GM12878 (cell line): ENCODE data around the gene ADAMTS6. TPM values are rescaled to one million over a fixed set of nuclear protein-coding genes. Genes with fewer than 3 reads are reported as not detected.

Source experiments
- CHD2 ChIP-seq: IDR thresholded peaks from 2 replicates; pipeline ENCODE4 v1.6.1; 2011; ENCODE audit warnings: low read depth, low read length, improper control_type of control experiment, borderline replicate concordance
- CUX1 ChIP-seq: IDR thresholded peaks from 2 replicates; pipeline ENCODE4 v1.6.1; 2012; ENCODE audit warnings: improper control_type of control experiment, low read depth, low read length; ENCODE audit not compliant: insufficient replicate concordance
- E2F8 ChIP-seq: fragments of 450-650 bp; IDR thresholded peaks from 2 replicates; pipeline ENCODE4 v1.6.1; 2018; ENCODE audit warnings: mild to moderate bottlenecking, low read depth, moderate library complexity; ENCODE audit not compliant: partially characterized antibody
- GATAD2B ChIP-seq: fragments of 450-650 bp; conservative IDR thresholded peaks from 2 replicates; pipeline ENCODE4 v1.6.1; 2017; ENCODE audit warnings: low read depth, mild to moderate bottlenecking, moderate library complexity
- NKRF ChIP-seq: fragments of 450-650 bp; conservative IDR thresholded peaks from 2 replicates; pipeline ENCODE4 v1.6.1; 2017; ENCODE audit warnings: mild to moderate bottlenecking, moderate library complexity
- NR2C2 ChIP-seq: IDR thresholded peaks from 2 replicates; pipeline ENCODE4 v1.6.1; 2011; ENCODE audit warnings: borderline replicate concordance, low read depth; ENCODE audit not compliant: control insufficient read depth, insufficient read length
- POLR2AphosphoS2 ChIP-seq: IDR thresholded peaks from 2 replicates; pipeline ENCODE4 v1.6.1; 2011; ENCODE audit warnings: low read depth, mild to moderate bottlenecking, low read length, improper control_type of control experiment, moderate library complexity
- RBBP5 ChIP-seq: fragments of 200-600 bp; sonication (generic); conservative IDR thresholded peaks from 2 replicates; pipeline ENCODE4 v1.6.1; 2016
- SUPT20H ChIP-seq: IDR thresholded peaks from 2 replicates; pipeline ENCODE4 v1.6.1; 2011; ENCODE audit warnings: low read depth, mild to moderate bottlenecking, low read length, moderate library complexity, borderline replicate concordance; ENCODE audit not compliant: control insufficient read depth
- ZBTB33 ChIP-seq: fragments of 450-650 bp; IDR thresholded peaks from 2 replicates; pipeline ENCODE4 v1.6.1; 2017; ENCODE audit warnings: mild to moderate bottlenecking
- ZNF592 ChIP-seq: fragments of 450-650 bp; IDR thresholded peaks from 2 replicates; pipeline ENCODE4 v1.6.1; 2017; ENCODE audit warnings: mild to moderate bottlenecking, moderate library complexity
- ZNF622 ChIP-seq: fragments of 450-650 bp; IDR thresholded peaks from 2 replicates; pipeline ENCODE4 v1.6.1; 2017; ENCODE audit warnings: mild to moderate bottlenecking, inconsistent platforms
- ZZZ3 ChIP-seq: IDR thresholded peaks from 2 replicates; pipeline ENCODE4 v1.6.1; 2011; ENCODE audit warnings: low read depth; ENCODE audit not compliant: control insufficient read depth, insufficient read length
- polyA plus RNA-seq, 11 experiments: library from polyadenylated mRNA; depleted of rRNA in 4 of 11; unstranded in 6 of 11; stranded (reverse) in 5 of 11; fragments of >200 nt; fragmentation: Nextera tagmentation in 4 of 11; fragmentation: Illumina TruSeq in 1 of 11; extraction: Ambion mirVana in 4 of 11; extraction: Trizol in 1 of 11; gene quantifications; 1 replicate in 1 of 11; 2 replicates in 10 of 11; pipeline versions ENCODE4 v1.2.1 to v1.2.3, GENCODE V29; 2011 to 2016; ENCODE audit warnings: inconsistent platforms in 2 of 11, missing spikeins in 2 of 11, low read depth in 1 of 11
- total RNA-seq, 4 experiments: library from RNA; depleted of rRNA in 3 of 4; stranded (reverse); fragments of >200 nt in 3 of 4; fragmentation: Illumina TruSeq in 1 of 4; extraction: Trizol in 1 of 4; gene quantifications; 2 replicates each; pipeline versions ENCODE4 v1.2.1 to v1.2.3, GENCODE V29; 2013 to 2021

ADAMTS6 gene
- total and polyA plus RNA-seq, 10 of the 15 experiments (the other 5 are each of a cell fraction or from before 2014, with no cell fraction given) = 1.1 to 12.3 (median 6.5) TPM

GRCh38 chr5:65478336-65478735, 3.4 kb downstream of the ADAMTS6 start (continued):
- TF ChIP-seq ZNF592 (no peak), CUX1 (no peak), NR2C2 (no peak), CHD2 (no peak), POLR2AphosphoS2 (no peak), ZBTB33 (no peak), ZZZ3 (no peak), GATAD2B (no peak), SUPT20H (no peak), ZNF622 (no peak), NKRF (no peak), RBBP5 (no peak), E2F8 (no peak)
